Kidney (tissue), 14 donors: ENCODE data around the gene TRMO. TPM values are rescaled to one million over a fixed set of nuclear protein-coding genes. Genes with fewer than 3 reads are reported as not detected.

Source experiments
- DNase-seq, 5 donors: peaks; one replicate each; pipeline ENCODE4 v3.0.0-alpha.2; 2013 to 2020
- FAIRE-seq: peaks from 2 replicates; lab custom pipeline; 2012; peaks lifted over from hg19 to GRCh38; lab: Jason Lieb, UNC
- H3K27ac ChIP-seq, 2 donors: one replicate each; pipeline ENCODE4 v1.7.0; 2013; ENCODE audit warnings: low read depth in 2 of 2, low read length in 2 of 2, inconsistent platforms in 1 of 2
- H3K27me3 ChIP-seq: one replicate; pipeline ENCODE4 v1.7.1; 2013; ENCODE audit warnings: low read length, inconsistent platforms; ENCODE audit not compliant: control insufficient read depth, insufficient read depth
- H3K36me3 ChIP-seq, 3 donors: one replicate each; pipeline versions ENCODE4 v1.7.0 to v1.7.1; 2013; ENCODE audit warnings: low read length in 3 of 3, control low read depth in 1 of 3, inconsistent platforms in 1 of 3; ENCODE audit not compliant: insufficient read depth in 3 of 3, control insufficient read depth in 2 of 3
- H3K4me1 ChIP-seq, 3 donors: one replicate each; pipeline versions ENCODE4 v1.7.0 to v1.7.1; 2013; ENCODE audit warnings: low read length in 3 of 3, inconsistent platforms in 1 of 3, low read depth in 1 of 3; ENCODE audit not compliant: control insufficient read depth in 2 of 3, insufficient read depth in 2 of 3
- H3K4me3 ChIP-seq, 3 donors: one replicate each; pipeline versions ENCODE4 v1.7.0 to v1.8.1; 2013; ENCODE audit warnings: low read length in 3 of 3, control low read depth in 1 of 3, inconsistent platforms in 1 of 3
- H3K9ac ChIP-seq, 3 donors: one replicate each; pipeline versions ENCODE4 v1.7.0 to v1.7.1; 2013; ENCODE audit warnings: low read length in 3 of 3, control low read depth in 1 of 3, inconsistent platforms in 1 of 3
- H3K9me3 ChIP-seq, 3 donors: one replicate each; pipeline versions ENCODE4 v1.7.0 to v1.7.1; 2013; ENCODE audit warnings: low read length in 3 of 3, control low read depth in 1 of 3, inconsistent platforms in 1 of 3; ENCODE audit not compliant: control insufficient read depth in 2 of 3, insufficient read depth in 1 of 3
- CTCF ChIP-seq: IDR thresholded peaks from 3 replicates; pipeline ENCODE4 v1.5.1; 2012; ENCODE audit warnings: mild to moderate bottlenecking, moderate library complexity, borderline replicate concordance; ENCODE audit not compliant: insufficient read depth; ENCODE audit errors: extremely low read depth
- intact Hi-C: fragments of 100-400 bp; cut with DNase I; formaldehyde crosslinking; loops from one replicate; pipeline ENCODE4 v1.11.1; 2022
- polyA plus RNA-seq: library from polyadenylated mRNA; stranded (reverse); fragments of 350-450 nt; fragmentation: Illumina TruSeq; extraction: RNeasy Lipid Tissue Mini Kit (QIAGEN cat#74804); gene quantifications from one replicate; pipeline ENCODE4 v1.2.3, GENCODE V29; 2014; ENCODE audit warnings: low read depth, low replicate concordance; ENCODE audit not compliant: insufficient read depth
- total RNA-seq: library from RNA; stranded (reverse); fragmentation: NEBNext Ultra II Directional; extraction: Animal tissue kit (Norgen Biotek cat#: 25700); gene quantifications from one replicate; pipeline ENCODE4 v1.2.1, GENCODE V29; 2021
- donor health status: control.
- donor health status: control.
- donor health status: control.
- donor health status: control.
- donor health status: control.
- donor health status: DM: yes; HTN: yes; CAD: no.
- donor health status: Normal renal cell carcinoma (clear cell type).

The TRMO gene
- total and polyA plus RNA-seq, 2 donors from 2014 or later = 13.1 to 20.3 TPM

DNA sequence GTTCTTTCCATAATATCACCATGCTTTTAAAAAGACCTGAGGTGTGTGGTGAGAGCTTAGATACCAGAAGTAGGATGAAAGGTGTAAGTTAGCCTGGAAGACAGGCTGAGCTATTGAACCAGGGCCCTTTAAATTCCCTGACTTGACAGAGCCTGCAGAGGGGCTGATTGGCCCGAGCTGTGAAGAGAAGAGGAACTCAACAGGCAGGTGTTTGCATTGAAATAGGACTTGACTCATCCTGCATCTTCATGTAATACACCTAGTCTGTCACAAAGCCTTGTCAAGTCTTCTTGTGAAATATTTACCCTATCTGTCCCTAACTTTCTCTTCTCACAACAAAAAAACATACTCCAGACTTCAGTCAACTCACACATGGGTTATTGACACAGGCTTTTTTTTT, 44.2 kb upstream of the TRMO start:
- Histone ChIP-seq H3K9ac (no peak overlapping the region), H3K4me1 (no peaks in the 10 kb centered on the region), H3K27me3 (no peaks in the 10 kb centered on the region), H3K4me3 (no peak overlapping the region), H3K27ac (no peak overlapping the region), H3K9me3 (no peaks in the 10 kb centered on the region), H3K36me3 (no peaks in the 10 kb centered on the region)
- no peak for DNase-seq
- no peak for TF ChIP-seq CTCF
- intact Hi-C loops = no loop called here
- FAIRE-seq = no peak

DNA sequence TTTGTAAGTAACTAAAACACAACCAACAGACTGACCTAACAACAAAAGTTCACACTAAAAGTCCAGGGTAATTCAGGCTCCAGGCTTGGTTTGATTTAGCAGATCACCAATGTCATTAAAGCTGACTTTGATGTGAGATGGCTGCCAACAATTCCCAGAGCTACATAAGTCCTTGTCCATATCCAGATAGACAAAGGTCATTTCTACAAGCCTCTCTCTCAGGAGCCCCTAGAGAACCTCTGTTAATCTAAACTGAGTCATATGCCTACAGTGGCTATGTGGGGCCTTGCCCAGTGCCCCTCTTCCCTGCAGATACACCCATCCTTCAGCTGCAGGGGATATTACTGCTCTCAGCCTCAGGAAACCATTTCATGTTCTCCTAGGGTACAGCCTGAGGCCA, 42.6 kb upstream of the TRMO start:
- TF ChIP-seq CTCF = no peak
- intact Hi-C loops = no loop called here
- Histone ChIP-seq H3K27ac (no peak overlapping the region), H3K4me1 (no peaks in the 10 kb centered on the region), H3K36me3 (no peaks in the 10 kb centered on the region), H3K9me3 (no peaks in the 10 kb centered on the region), H3K4me3 (no peak overlapping the region), H3K9ac (no peak overlapping the region), H3K27me3 (no peaks in the 10 kb centered on the region)
- FAIRE-seq (no peak), DNase-seq (no peak)

DNA sequence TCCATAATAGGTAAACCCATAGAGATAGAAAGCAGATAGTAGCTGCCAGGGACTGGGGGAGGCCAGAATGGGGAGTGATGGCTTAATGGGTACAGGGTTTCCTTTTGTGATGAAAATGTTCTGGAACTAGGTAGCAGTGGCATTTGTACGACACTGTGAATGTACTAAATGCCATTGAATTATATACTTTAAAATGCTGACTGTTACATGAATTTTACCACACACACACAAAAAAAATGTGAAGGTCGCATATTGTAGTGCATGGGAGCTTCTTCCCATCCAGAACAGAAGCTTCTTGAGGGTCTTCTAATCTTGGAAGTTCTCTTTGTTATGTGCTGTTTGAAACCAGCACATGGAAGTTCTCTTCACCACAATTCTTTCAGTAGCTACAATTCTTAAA, 40.9 kb upstream of the TRMO start:
- FAIRE-seq (no peak), DNase-seq (no peak)
- intact Hi-C loops = no loop called here
- Histone ChIP-seq H3K9me3 (no peaks in the 10 kb centered on the region), H3K4me3 (no peak overlapping the region), H3K27me3 (no peaks in the 10 kb centered on the region), H3K36me3 (no peaks in the 10 kb centered on the region), H3K27ac (no peak overlapping the region), H3K9ac (no peak overlapping the region), H3K4me1 (no peaks in the 10 kb centered on the region)
- no peak for TF ChIP-seq CTCF

DNA sequence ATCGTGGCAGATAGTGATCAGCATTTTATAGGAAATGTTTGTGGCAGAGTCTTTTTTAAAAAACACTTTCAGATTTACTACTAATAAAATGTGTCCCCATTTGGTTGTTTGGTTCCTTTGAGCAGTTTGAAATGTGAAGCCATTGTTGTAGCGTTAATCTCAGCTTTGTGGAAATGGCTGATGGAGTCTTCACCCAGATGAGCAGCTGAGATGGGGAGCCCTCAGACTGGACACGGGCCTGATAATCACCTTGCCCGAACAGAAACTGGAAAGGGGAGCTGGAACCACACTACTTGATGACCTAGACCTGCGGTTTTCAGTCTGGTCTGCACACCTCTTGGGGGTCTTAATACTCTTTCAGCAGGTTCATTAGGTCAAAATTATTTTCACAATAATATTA, 40.3 kb upstream of the TRMO start:
- DNase-seq (no peak), FAIRE-seq (no peak)
- no peaks in the 10 kb centered on the region for H3K9me3 ChIP-seq
- H3K36me3 ChIP-seq = no peaks in the 10 kb centered on the region
- no peak overlapping the region for H3K27ac ChIP-seq
- no peak overlapping the region for H3K9ac ChIP-seq
- intact Hi-C loops = no loop called here
- H3K4me3 ChIP-seq = no peak overlapping the region
- no peaks in the 10 kb centered on the region for H3K27me3 ChIP-seq
- TF ChIP-seq CTCF = no peak
- H3K4me1 ChIP-seq = no peaks in the 10 kb centered on the region
